ENCODE measurements around the gene PAK4.
"Not testable (repeated sequence)": the region's sequence is repeated elsewhere in the genome, so short reads cannot be mapped to it uniquely, and the experiment has no call there.

Gene PAK4

DNA sequence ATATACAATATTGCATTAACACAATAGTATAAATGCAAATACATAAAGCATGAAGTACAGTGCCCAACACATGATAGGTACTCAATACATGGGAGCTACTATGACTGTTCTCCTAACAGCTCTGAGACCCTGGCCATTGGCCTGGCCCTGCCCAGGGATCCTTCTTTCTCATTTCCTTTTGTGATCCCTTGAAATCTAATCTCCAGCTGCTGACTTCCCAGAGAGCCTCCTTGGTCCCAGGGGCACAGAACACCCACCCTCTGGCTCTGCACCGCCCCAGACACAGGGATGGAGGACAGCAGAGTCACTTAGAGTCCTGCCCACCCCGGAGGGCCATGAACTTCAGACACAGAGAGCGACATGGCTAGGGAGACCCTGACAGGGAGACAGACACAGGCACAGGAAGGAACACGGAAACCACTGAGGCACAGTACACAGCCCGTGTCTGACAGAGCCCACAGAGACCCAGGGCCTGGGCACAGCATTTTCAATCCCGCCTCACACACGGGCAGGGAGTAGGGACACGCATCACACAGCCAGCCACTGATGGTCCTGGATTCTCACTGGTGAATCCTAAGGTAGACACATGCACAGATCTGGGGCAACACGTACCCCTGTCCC lies 82.7 kb downstream of the PAK4 start:
- no peak for DNase-seq

DNA sequence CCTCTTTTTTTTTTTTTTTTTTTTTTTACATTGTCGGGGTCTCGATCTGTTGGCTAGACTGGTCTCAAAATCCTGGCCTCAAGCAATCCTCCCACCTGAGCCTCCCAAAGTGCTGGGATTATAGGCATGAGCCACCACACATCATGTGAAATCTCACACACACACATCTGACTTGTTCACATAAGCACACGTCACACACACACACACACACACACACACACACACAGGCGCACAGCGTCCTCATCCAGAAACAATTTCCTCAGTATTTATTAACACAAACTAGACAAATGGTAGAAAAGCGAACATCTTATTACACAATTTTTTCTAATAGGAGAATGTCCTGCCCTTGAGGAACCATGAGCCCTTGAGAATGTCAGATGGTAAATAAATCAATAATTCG lies 83.6 kb downstream of the PAK4 start:
- no peak for DNase-seq

DNA sequence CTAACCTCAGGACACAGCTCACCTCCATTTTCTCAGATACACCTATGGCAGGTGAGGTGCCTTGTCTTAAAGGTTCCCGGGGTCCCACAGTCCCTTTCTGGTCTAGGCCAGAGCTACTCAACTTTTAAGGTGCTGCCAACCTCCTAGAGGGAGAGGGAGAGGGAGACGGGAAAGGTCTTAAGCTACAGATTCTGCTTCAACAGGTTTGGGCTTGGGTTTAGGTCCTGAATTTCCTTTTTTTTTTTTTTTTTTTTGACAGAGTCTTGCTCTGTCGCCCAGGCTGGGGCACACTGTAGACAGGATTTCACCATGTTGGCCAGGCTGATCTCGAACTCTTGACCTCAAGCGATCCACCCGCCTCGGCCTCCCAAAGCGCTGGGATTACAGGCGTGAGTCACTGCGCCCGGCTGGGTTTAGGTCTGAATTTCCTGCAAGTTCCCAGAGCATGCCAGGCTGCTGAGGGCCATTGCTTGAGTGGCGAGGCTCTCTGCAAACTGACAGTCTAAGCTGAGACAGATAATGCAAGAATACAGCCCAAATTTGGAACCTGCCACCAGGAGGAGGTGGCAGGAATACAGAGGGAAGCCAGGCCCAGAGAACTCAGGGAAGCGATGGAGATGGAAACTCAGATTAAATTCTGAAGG lies 86.3 kb downstream of the PAK4 start:
- no peak for DNase-seq

DNA sequence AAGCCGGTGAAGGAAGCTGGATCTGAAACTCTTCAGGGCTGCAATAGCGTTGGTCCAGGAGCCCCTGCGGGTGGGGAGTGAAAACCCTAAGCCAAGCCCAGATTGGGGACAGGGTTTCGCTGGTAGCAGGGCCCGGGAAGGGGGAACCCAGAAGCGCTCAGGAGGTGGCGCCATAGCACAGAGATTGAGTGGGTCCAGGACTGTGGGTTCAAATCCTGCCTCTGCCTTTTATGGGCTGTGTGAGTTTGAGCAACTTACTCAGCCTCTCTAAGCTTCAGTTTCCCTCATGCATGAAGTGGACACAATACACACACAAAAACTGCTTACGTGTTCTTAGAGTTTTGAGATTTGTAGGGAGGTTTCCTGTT lies 86.8 kb downstream of the PAK4 start:
- DNase-seq = peak; percentile 48 to 71

DNA sequence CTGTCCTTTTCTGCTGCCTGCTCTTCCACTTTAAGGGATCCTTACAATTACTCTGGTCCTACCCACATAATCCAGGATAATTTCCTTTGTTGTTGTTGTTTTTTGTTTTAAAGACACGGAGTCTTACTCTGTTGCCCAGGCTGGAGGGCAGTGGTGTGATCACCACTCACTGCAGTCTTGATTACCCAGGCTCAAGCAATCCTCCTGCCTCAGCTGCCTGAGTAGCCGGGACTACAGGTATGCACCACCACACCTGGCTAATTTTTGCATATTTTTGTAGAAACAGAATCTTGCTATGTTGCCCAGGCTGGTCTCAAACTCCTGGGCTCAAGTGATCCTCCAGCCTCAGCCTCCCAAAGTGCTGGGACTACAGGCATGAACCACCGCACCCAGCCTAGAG lies 89.7 kb downstream of the PAK4 start:
- not testable (repeated sequence) for DNase-seq

DNA sequence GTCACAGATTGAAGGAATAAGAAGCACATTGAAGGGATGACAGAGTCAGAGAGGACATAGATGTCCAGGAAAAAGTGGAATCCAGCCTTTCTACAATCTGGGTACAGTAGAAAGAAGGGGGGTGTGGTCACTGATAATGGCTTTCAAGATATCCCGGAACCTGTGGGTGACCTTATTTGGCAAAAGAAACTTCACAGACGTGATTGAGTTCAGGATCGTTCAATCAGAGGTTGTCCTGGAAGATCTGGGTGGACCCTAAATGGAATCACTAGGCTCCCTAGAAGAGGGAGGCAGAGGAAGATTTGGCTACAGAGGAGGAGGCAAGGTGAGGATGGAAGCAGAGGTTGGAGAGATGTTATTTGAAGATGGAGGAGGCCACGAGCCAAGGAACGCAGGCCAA lies 91.5 kb downstream of the PAK4 start:
- DNase-seq = no peak

DNA sequence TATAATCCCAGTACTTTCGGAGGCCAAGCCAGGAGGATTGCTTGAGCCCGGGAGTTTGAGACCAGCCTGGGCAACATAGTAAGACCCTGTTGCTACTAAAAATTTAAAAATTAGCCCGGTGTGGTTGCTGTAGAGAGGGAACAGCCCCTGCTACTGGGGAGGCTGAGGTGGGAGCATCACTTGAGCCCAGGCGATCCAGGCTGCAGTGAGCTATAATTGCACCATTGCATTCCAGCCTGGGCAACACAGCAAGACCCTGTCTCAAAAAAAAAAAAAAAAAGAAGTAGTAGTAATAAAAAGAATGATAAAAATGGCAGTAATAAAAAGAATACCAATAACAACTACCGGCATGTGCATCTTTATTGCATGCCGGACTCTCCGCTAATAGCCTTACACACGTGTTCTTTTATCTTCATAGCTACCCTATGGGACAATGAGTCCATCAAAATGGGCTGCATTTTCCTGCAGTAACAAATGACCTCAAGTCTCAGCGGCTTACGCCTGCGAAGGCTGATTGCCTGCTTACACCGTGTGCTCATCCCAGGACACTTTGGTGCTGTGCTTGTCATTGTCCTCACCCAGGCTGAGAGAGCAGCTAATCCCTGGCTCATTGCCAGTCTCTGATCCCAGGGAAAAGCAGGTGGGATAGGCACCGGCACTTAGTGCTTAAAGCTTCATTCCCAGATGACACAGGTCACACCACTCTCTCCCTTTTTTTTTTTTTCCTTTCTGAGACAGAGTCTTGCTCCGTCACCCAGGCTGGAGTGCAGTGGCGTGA lies 92.8 kb downstream of the PAK4 start:
- DNase-seq = no peak

DNA sequence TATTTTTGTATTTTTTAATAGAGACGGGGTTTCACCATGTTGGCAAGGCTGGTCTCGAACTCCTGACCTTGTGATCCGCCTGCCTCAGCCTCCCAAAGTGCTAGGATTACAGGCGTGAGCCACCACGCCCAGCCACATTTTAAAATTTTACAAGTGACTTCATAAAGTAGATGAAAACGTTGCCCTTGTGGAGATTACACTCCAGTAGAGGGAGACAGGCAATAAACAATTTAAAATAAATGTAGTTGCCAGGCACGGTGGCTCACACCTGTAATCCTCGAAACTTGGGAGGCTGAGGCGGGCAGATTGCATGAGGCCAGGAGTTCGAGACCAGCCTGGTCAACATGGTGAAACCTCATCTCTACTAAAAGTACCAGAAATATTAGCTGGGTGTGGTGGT lies 93.5 kb downstream of the PAK4 start:
- not testable (repeated sequence) for DNase-seq

DNA sequence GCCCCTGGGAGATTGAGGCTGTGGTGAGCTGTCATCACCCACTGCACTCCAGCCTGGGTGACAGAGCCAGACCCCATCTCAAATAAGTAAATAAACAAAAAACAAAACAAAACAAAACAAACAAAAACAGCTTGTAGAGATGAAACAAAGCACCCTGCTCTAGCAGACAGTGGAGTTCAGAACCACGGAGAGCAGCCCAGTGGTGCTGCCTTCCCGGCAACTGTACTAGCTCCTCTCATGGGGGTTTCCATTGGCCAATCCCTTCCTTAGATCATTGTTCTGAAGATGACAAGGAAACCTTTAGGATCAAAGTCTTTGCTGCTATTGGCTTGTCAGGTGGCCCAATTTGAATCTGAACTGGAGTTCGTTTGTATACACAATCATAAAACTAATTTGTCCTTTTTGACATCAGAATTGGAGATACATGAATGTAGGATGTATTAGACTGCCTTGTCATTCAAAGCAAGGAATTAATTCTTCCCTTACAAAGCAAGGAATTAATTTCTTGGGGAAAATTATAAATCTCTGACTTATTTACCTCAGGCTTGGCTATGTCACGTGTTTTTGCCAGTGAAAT lies 98.2 kb downstream of the PAK4 start:
- DNase-seq = no peak

DNA sequence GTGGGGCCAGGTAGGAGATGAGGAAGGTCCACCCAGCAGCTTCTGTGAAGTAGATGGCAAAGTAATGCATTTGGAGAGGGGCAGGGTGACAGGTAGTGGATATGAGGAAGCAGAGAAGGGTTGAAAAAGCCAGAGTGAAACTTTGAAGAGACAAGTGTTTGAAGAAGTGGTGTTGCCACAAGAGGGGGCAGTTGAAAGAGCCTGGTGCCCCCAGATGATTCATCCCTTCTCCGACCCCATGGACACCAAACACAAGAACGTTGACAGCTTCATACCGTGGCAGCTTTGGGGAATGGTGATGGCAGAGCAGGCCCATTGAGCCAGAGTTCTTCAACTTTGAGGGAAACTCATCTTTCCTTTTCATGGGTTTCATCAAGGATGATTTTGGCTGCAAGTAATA lies 99.3 kb downstream of the PAK4 start:
- DNase-seq = no peak
